K562 (cell line): ENCODE results near the gene PGGHG. TPM values are rescaled to one million over a fixed set of nuclear protein-coding genes. Genes with fewer than 3 reads are reported as not detected.

Source experiments
- ATAC-seq: fragments of 200-7000 bp; cut with Tn5 transposase; 3 replicates; pipeline ENCODE4 v1.9.1; 2020; ENCODE audit warnings: moderate library complexity
- BruUV-seq: library from RNA; stranded (reverse); fragments of 400-500 nt; replicated peaks from 2 replicates; lab custom pipeline; 2021; lab: Mats Ljungman, UMichigan
- CTCF ChIA-PET: fragments of 300-600 bp; formaldehyde crosslinking; extraction: SDS; loops from one replicate; lab custom pipeline; 2021; ENCODE audit warnings: low intra/inter-chr PET ratio; lab: Yijun Ruan, JAX
- POLR2A ChIA-PET: fragments of 300-600, 350-650 bp; sonication (Branson Sonifier 250); formaldehyde crosslinking; extraction: SDS; loops from one replicate; lab custom pipeline; 2021; ENCODE audit warnings: antibody characterized with exemption, inconsistent platforms; lab: Yijun Ruan, JAX
- DNase-seq, 4 experiments: peaks; one replicate each; pipeline versions ENCODE4 v3.0.0 to v3.0.0-alpha.2; 2011 to 2018; ENCODE audit warnings: low spot score in 3 of 4, mixed read lengths in 3 of 4; ENCODE audit errors: extremely low read depth in 1 of 4
- FAIRE-seq: peaks from 2 replicates; lab custom pipeline; 2011; peaks lifted over from hg19 to GRCh38; lab: Jason Lieb, UNC
- H2AFZ ChIP-seq: 2 replicates; pipeline ENCODE4 v1.6.0; 2011; ENCODE audit warnings: low read depth, low read length, control low read depth, inconsistent platforms
- H3K27ac ChIP-seq: fragments of 200-600 bp; 3 replicates; pipeline ENCODE4 v1.8.0; 2011; ENCODE audit warnings: low read depth, mild to moderate bottlenecking, control low read depth, inconsistent platforms, low read length, moderate library complexity, mixed read lengths; ENCODE audit errors: extremely low read depth
- H3K27me3 ChIP-seq, 2 experiments: fragments of 300-600 bp in 1 of 2; 2 replicates in 1 of 2; 3 replicates in 1 of 2; pipeline versions ENCODE4 v1.6.0 to v1.8.0; 2011; ENCODE audit warnings: inconsistent platforms in 2 of 2, low read length in 2 of 2, mild to moderate bottlenecking in 1 of 2, mixed read lengths in 1 of 2, moderate library complexity in 1 of 2; ENCODE audit not compliant: control insufficient read depth in 2 of 2, insufficient read depth in 2 of 2
- H3K36me3 ChIP-seq: fragments of 300-600 bp; 3 replicates; pipeline ENCODE4 v1.8.0; 2011; ENCODE audit warnings: mild to moderate bottlenecking, low read length, inconsistent platforms; ENCODE audit not compliant: control insufficient read depth, insufficient read depth
- H3K4me1 ChIP-seq, 2 experiments: fragments of 200-600 bp in 1 of 2; replicated peaks in 1 of 2; 2 replicates in 1 of 2; 3 replicates in 1 of 2; pipeline versions ENCODE4 v1.5.1 to v1.8.0; 2011; ENCODE audit warnings: inconsistent platforms in 2 of 2, low read length in 2 of 2, mild to moderate bottlenecking in 1 of 2, mixed read lengths in 1 of 2, moderate library complexity in 1 of 2; ENCODE audit not compliant: control insufficient read depth in 2 of 2, insufficient read depth in 2 of 2
- H3K4me2 ChIP-seq: 2 replicates; pipeline ENCODE4 v1.6.1; 2011; ENCODE audit warnings: low read length, control low read depth, inconsistent platforms, mixed read lengths; ENCODE audit not compliant: insufficient read depth
- H3K4me3 ChIP-seq: fragments of 200-600 bp; sonication (generic), shearing (Covaris generic); 2 replicates; pipeline ENCODE4 v1.5.1; 2016; ENCODE audit warnings: control low read depth, inconsistent platforms
- H3K79me2 ChIP-seq: fragments of 200-600 bp; 3 replicates; pipeline ENCODE4 v1.8.0; 2011; ENCODE audit warnings: low read length, inconsistent platforms; ENCODE audit not compliant: control insufficient read depth, insufficient read depth
- H3K9ac ChIP-seq, 2 experiments: 2 replicates each; pipeline versions ENCODE4 v1.6.0 to v1.6.1; 2011; ENCODE audit warnings: low read depth in 2 of 2, low read length in 2 of 2, control low read depth in 1 of 2, inconsistent platforms in 1 of 2, mild to moderate bottlenecking in 1 of 2, mixed read lengths in 1 of 2; ENCODE audit not compliant: insufficient read depth in 1 of 2
- H3K9me1 ChIP-seq: one replicate; pipeline ENCODE4 v1.6.0; 2011; ENCODE audit warnings: inconsistent platforms, mild to moderate bottlenecking, low read length, moderate library complexity; ENCODE audit not compliant: control insufficient read depth, insufficient read depth
- H3K9me3 ChIP-seq: replicated peaks from 2 replicates; pipeline ENCODE4 v1.5.1; 2011; ENCODE audit warnings: low read depth, low read length, inconsistent platforms; ENCODE audit not compliant: control insufficient read depth, insufficient read depth
- H4K20me1 ChIP-seq: replicated peaks from 2 replicates; pipeline ENCODE4 v1.6.1; 2011; ENCODE audit warnings: low read length, inconsistent platforms, mixed read lengths; ENCODE audit not compliant: control insufficient read depth, insufficient read depth
- EGR1 ChIP-seq: fragments of 450-650 bp; conservative IDR thresholded peaks from 2 replicates; pipeline ENCODE4 v1.6.1; 2017; ENCODE audit warnings: mild to moderate bottlenecking
- LCOR ChIP-seq: sonication (generic); formaldehyde crosslinking; IDR thresholded peaks from 2 replicates; pipeline ENCODE4 v1.8.0; 2022; ENCODE audit warnings: mild to moderate bottlenecking, missing genetic modification reagents
- NFE2L1 ChIP-seq: fragments of 450-650 bp; IDR thresholded peaks from 2 replicates; pipeline ENCODE4 v1.6.1; 2016; ENCODE audit warnings: missing genetic modification characterization, low read depth, mild to moderate bottlenecking, missing compliant biosample characterization, moderate library complexity, borderline replicate concordance
- PHB2 ChIP-seq: fragments of 450-650 bp; IDR thresholded peaks from 2 replicates; pipeline ENCODE4 v1.6.1; 2017; ENCODE audit warnings: low read depth
- PHTF2 ChIP-seq: fragments of 250-450 bp; sonication (Bioruptor Pico); IDR thresholded peaks from 2 replicates; pipeline ENCODE4 v1.5.0; 2021; ENCODE audit warnings: mild to moderate bottlenecking
- POLR2A ChIP-seq: fragments of 450-650 bp; conservative IDR thresholded peaks from 2 replicates; pipeline ENCODE4 v1.6.1; 2016
- POLR2B ChIP-seq: fragments of 450-650 bp; IDR thresholded peaks from 2 replicates; pipeline ENCODE4 v1.6.1; 2018; ENCODE audit warnings: low read depth; ENCODE audit not compliant: partially characterized antibody
- SUPT5H ChIP-seq: fragments of 450-650 bp; IDR thresholded peaks from 2 replicates; pipeline ENCODE4 v1.6.1; 2016
- YY1 ChIP-seq, 3 experiments: IDR thresholded peaks; 2 replicates each; pipeline ENCODE4 v1.6.1; 2011; ENCODE audit warnings: low read length in 2 of 3, mild to moderate bottlenecking in 2 of 3, moderate library complexity in 2 of 3, borderline replicate concordance in 1 of 3, control low read depth in 1 of 3, low read depth in 1 of 3; ENCODE audit not compliant: insufficient read depth in 3 of 3, insufficient replicate concordance in 2 of 3, control insufficient read depth in 1 of 3, insufficient read length in 1 of 3; ENCODE audit errors: extremely low read depth in 1 of 3
- ZC3H8 ChIP-seq: fragments of 450-650 bp; IDR thresholded peaks from 2 replicates; pipeline ENCODE4 v1.6.1; 2017
- ZNF311 ChIP-seq: fragments of 250-450 bp; sonication (Bioruptor Pico); IDR thresholded peaks from 2 replicates; pipeline ENCODE4 v1.4.0; 2020; ENCODE audit warnings: mild to moderate bottlenecking, moderate library complexity
- ZNF384 ChIP-seq: IDR thresholded peaks from 2 replicates; pipeline ENCODE4 v1.6.1; 2012; ENCODE audit warnings: low read depth, low read length, improper control_type of control experiment
- WGBS: fragments of 100-300 bp; shearing (Covaris generic); methylation state at CpG from one replicate; pipeline ENCODE4 v1.1.6; 2016; ENCODE audit warnings: low coverage, mixed read lengths; ENCODE audit not compliant: insufficient coverage; ENCODE audit errors: missing lambda C conversion rate; 5-methylcytosine and 5-hydroxymethylcytosine counted together
- in situ Hi-C: fragments of 300-500 bp; cut with MboI; formaldehyde crosslinking; loops from 4 replicates; pipeline ENCODE4 v1.15.0; 2018; ENCODE audit warnings: inconsistent platforms, mixed read lengths
- intact Hi-C: fragments of 100-400 bp; cut with micrococcal nuclease; formaldehyde crosslinking; loops from 2 replicates; pipeline ENCODE4 v1.14.2; 2022
- polyA plus RNA-seq, 8 experiments: library from polyadenylated mRNA; depleted of rRNA in 4 of 8; stranded (reverse) in 5 of 8; unstranded in 3 of 8; fragments of >200 nt; fragmentation: Nextera tagmentation in 2 of 8; fragmentation: Illumina TruSeq in 1 of 8; extraction: Ambion mirVana in 2 of 8; extraction: Trizol in 1 of 8; gene quantifications; 2 replicates each; pipeline versions ENCODE4 v1.2.1 to v1.2.3, GENCODE V29; 2011 to 2014; ENCODE audit warnings: inconsistent platforms in 1 of 8, missing spikeins in 1 of 8
- total RNA-seq, 7 experiments: library from RNA; depleted of rRNA in 6 of 7; stranded (reverse); fragments of >200 nt in 6 of 7; fragmentation: Illumina TruSeq in 2 of 7; extraction: Trizol in 2 of 7; gene quantifications; 2 replicates each; pipeline versions ENCODE4 v1.2.1 to v1.2.3, GENCODE V29; 2011 to 2021; ENCODE audit warnings: low replicate concordance in 1 of 7
- TF ChIP-seq, protein P1 (sequence below): fragments of 250-450 bp; sonication (Bioruptor Pico); IDR thresholded peaks from 2 replicates; pipeline ENCODE4 v1.5.1; 2021; ENCODE audit warnings: mild to moderate bottlenecking
- TF ChIP-seq, protein P2 (sequence below): fragments of 450-650 bp; formaldehyde crosslinking; IDR thresholded peaks from 2 replicates; pipeline ENCODE4 v1.4.0; 2020; ENCODE audit warnings: mild to moderate bottlenecking, moderate library complexity

The PGGHG gene
- total and polyA plus RNA-seq, 9 of the 15 experiments (the other 6 are each of a cell fraction or from before 2014, with no cell fraction given), result 0.38 to 85.1 (median 18.1) TPM

DNA sequence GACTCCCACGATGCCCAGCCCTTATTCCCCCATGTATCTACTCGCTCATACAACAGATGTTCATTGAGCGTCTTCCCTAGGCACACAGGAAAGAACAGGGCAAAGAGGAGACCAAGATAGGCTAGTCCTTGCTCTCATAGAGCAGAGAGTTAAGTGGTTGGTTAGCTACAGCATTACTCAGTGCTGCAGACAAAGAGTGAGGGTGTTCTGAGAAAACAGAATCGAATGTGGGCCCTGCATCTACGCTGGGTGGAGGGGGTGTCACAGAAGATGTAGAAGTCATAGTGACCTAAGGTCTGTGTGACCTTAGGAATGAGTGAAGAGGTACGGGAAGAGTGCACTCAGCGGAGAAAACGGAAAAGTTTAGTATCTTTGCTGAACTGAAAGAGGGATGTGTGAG, 39.9 kb upstream of the PGGHG start:
- Histone ChIP-seq H3K9me3 (no peaks in the 10 kb centered on the region), H3K27me3 (no peaks in the 10 kb centered on the region), H3K79me2 (no peaks in the 10 kb centered on the region), H3K27ac (no peak overlapping the region), H3K4me2 (no peak overlapping the region), H3K4me3 (no peak overlapping the region), H2AFZ (no peak overlapping the region), H4K20me1 (no peaks in the 10 kb centered on the region), H3K36me3 (peaks cover 98% of the 10 kb centered on the region), H3K9ac (no peak overlapping the region), H3K9me1 (no peaks in the 10 kb centered on the region), H3K4me1 (no peaks in the 10 kb centered on the region)
- POLR2A ChIA-PET, result interaction anchor here (0.7 to 1.4 kb wide), 2 partner anchors 9 to 18 kb away, joined by 5 read pairs; no protein-coding TSS in a partner anchor
- in situ Hi-C loops, result no loop called here
- intact Hi-C loops, result no loop called here
- CTCF ChIA-PET, result no interaction called here
- BruUV-seq, result no TSS peak
- 87% methylated on average over 8 of the region's 8 CpGs for WGBS
- FAIRE-seq, result no peak
- TF ChIP-seq YY1 (IDR thresholded peaks at IDR 0.05; ENCODE audit: borderline replicate concordance in 1 of 3, control insufficient read depth in 1 of 3, extremely low read depth in 1 of 3, insufficient read depth in 3 of 3, insufficient read length in 1 of 3, insufficient replicate concordance in 2 of 3, low read depth in 1 of 3, low read length in 2 of 3) (no peak), ZNF384 (no peak), POLR2B (peak; percentile 19), ZC3H8 (no peak), POLR2A (peak; percentile 41; the same call in 1 of the 2 replicates), SUPT5H (peak; percentile 52)
- ATAC-seq, result no peak
- no peak for DNase-seq

DNA sequence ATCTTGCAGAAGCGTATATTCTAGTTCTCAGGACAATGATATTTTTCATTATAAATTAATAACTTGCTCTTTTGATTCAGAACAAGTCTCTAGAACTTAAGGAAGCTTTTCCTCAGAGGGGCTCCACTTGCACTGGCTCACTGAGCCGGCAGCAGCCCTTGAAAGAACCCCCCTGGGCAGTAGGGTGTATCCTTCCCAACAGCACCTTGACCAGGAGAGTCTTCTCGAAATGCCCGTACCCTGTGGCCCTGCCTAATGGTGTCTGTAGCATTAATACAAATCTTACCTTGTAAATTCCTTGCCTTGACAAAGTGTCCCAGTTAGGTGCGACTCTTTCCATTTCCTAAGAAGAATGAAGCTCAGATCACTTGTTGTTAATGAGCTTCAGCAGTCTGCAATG, 38.7 kb upstream of the PGGHG start:
- Histone ChIP-seq H3K27me3 (no peaks in the 10 kb centered on the region), H2AFZ (no peak overlapping the region), H3K9me3 (no peaks in the 10 kb centered on the region), H3K4me1 (no peaks in the 10 kb centered on the region), H4K20me1 (no peaks in the 10 kb centered on the region), H3K36me3 (peaks cover 86% of the 10 kb centered on the region), H3K4me2 (no peak overlapping the region), H3K9ac (no peak overlapping the region), H3K9me1 (no peaks in the 10 kb centered on the region), H3K79me2 (no peaks in the 10 kb centered on the region), H3K27ac (no peak overlapping the region), H3K4me3 (no peak overlapping the region)
- DNase-seq (no peak), FAIRE-seq (no peak), ATAC-seq (peak; percentile 11; the same call in 2 of the 3 replicates)
- no TSS peak for BruUV-seq
- WGBS, result 85% methylated on average over 5 of the region's 5 CpGs
- ChIA-PET POLR2A (interaction anchor here (0.6 to 2.0 kb wide), 11 partner anchors 10 to 216 kb away, joined by 3 to 9 read pairs (median 3); partner anchors contain the start of genes BET1L, PSMD13 and RIC8A), CTCF (interaction anchor here (0.6 to 1.1 kb wide), 2 partner anchors 40 to 111 kb away, joined by 3 read pairs; no protein-coding TSS in a partner anchor)
- in situ Hi-C loops, result loop anchor here (5.0 kb wide), 1 partner anchor 107 kb away; no protein-coding TSS in a partner anchor
- intact Hi-C loops, result no loop called here
- no peak for TF ChIP-seq EGR1
- TF ChIP-seq ZNF311 (CRISPR knock-in tag), result no peak
- TF ChIP-seq, protein P1, sequence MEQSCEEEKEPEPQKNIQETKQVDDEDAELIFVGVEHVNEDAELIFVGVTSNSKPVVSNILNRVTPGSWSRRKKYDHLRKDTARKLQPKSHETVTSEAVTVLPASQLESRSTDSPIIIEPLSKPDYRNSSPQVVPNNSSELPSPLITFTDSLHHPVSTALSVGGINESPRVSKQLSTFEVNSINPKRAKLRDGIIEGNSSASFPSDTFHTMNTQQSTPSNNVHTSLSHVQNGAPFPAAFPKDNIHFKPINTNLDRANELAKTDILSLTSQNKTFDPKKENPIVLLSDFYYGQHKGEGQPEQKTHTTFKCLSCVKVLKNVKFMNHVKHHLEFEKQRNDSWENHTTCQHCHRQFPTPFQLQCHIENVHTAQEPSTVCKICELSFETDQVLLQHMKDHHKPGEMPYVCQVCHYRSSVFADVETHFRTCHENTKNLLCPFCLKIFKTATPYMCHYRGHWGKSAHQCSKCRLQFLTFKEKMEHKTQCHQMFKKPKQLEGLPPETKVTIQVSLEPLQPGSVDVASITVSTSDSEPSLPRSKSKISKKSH (CRISPR knock-in tag), result no peak
- TF ChIP-seq, protein P2, sequence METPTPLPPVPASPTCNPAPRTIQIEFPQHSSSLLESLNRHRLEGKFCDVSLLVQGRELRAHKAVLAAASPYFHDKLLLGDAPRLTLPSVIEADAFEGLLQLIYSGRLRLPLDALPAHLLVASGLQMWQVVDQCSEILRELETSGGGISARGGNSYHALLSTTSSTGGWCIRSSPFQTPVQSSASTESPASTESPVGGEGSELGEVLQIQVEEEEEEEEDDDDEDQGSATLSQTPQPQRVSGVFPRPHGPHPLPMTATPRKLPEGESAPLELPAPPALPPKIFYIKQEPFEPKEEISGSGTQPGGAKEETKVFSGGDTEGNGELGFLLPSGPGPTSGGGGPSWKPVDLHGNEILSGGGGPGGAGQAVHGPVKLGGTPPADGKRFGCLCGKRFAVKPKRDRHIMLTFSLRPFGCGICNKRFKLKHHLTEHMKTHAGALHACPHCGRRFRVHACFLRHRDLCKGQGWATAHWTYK (CRISPR knock-in tag), result no peak
- no peak for TF ChIP-seq NFE2L1 (tag)
- TF ChIP-seq LCOR (CRISPR knock-in tag), result no peak
- TF ChIP-seq PHTF2 (CRISPR knock-in tag), result no peak
- no peak for TF ChIP-seq PHB2
